HG03060 (cell line): Measurements from ENCODE around the gene ANKEF1.
A peak's percentile ranks its signal among the peaks of the same experiment; 100 is the strongest.

ENCODE experiments used
- ATAC-seq: cut with Tn5 transposase; IDR thresholded peaks from one replicate; pipeline ENCODE4 v1.9.1; 2021; ENCODE audit warnings: low read depth, moderate number of reproducible peaks; ENCODE audit not compliant: unreplicated experiment

ANKEF1 gene

GRCh38 chr20:10077886-10078285, 43.1 kb downstream of the ANKEF1 start:
- ATAC-seq: no peak

DNA sequence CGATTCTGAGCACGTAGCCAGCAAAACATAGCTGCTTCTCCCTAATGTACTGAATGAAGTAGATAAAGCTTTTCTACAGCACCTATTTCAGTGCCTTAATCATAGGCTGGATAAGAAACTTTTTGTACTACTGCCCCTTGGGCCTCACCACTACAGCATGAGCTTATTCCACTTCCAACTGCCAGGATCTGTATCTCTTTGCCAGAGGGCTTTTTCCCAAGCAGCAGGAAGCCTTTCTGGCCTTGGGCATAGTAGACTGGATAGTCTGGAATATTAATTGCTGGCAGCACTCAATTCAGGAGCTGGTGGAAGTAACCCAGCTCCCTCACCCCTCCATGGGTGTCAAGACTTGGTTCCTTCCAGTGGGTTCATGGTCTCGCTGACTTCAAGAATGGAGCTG, 43.6 kb downstream of the ANKEF1 start:
- no peak for ATAC-seq

DNA sequence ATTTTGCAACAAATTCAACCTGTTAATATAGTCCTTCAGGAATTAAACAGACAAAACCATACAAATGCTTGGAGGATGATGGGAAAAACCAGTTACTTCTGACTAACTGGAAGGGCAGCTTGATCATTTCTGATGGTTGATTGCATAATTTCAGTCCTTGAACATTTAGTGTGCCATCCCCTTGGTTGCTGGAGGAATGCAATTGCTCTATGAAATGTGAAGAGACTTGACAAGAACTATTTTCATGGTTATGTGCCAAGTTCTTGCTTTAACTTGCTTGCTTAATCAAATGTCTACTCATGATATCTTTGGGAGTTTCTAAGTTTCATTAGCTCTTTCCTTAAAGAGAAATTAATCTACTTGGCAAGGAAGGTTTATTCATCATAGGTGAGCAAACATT, 45.2 kb downstream of the ANKEF1 start:
- no peak for ATAC-seq

DNA sequence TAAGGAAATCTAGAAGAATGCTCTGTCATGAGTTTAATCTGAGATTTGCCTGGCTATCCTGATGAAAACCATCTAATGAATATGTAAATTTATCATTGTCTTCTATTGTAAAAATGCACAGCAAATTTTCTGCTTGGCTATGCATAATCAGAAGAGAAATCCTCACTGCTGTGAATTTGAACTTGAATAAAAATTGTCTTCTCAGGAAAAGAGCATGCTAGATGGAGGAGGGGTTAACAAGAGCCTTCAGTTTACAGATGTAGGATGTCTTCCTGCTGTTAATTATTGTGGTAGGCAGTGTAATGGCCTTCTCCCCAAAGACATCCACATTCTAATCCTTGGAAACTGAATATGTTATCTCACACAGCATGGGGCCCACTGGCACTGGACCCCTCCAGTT, 45.8 kb downstream of the ANKEF1 start:
- no peak for ATAC-seq

DNA sequence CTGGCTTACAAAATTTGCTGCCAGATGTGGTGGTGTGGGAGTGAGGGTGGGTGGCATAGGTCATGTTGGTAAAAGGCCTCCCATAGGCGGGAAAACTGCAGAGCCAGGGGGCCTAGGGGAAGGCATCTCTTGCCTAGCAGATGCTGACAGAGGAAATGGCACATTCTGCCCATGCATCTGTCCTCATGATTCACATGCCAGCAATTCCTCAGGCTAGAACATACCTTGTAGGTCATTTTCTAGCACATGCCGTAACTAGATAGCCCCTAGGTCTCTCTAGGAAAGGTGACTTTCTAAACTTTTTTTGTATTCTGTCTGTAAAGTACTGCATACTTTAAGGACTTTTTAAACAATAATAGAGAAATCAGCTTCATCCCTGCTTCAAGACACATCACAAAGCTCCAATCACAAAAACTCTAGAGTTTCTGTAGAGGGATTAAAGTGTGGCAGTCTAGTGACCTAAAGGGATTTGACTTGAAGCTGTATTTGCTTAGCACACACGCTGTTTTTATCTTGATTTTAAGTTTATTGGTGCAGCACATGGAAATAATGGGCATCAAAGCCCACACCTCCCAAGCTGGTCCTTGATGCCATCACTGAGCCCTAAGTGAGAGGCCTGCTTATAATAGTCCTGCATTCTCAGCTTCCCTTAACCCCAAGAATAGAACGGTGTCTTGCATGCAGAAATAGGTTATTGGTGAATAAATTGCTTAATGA, 55.2 kb downstream of the ANKEF1 start:
- no peak for ATAC-seq

- peak; percentile 65 for ATAC-seq
Measured at GRCh38 chr20:10090588-10091166, 55.9 kb downstream of the ANKEF1 start.

DNA sequence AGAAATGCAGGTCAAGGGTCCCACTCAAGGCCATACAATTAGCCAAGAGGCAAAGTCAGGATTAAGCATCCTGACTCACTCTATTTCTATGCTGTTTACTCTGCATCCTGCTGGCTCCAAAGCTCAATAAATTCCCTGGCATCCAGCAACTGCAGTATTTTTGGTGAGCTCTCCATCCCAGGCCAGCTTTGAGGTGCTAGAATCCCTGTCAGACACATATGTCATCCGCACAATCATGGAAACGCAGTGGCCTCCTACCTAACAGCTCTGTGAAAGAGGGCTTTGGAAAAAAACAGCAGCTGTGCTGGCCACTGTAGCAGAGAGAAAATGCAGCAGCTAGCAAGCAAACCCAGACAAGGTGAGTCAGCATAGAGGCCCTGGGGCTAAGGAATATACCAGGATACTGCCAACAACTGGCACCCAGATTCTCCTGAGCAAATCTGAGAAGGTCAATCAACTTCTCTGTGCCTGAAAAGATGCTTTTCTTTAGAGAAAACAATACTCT, 58.4 kb downstream of the ANKEF1 start:
- ATAC-seq: no peak

DNA sequence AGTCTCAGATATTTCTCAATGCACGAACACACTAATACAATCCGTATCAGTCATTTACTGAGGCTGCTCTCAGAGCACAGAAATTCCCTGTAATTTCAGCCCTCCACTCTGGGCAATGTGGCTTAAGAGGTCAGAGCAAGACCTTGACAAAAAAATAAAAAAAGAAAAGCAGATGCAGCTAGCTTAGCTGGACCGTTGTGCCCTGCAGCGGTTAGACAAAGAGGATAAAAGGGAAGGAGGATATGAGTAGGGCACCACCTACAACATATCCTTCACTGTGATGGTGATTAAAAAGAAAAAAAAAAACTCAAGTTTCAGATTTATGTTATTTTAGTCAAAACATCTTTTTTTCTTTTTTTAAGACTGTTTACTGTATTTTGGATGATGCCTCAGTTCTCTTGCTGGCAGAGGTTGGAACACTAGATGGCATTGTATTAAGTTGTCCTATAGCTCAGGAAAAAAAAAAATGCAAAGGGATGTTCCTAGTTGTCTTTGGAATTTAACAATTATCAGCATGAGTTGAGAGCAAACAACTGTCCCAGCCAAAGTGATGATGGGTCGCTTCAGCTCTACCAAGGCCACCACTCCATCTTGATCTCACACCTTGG, 59.9 kb downstream of the ANKEF1 start:
- ATAC-seq: no peak

- ATAC-seq: no peak
Measured at GRCh38 chr20:10096790-10097189, 62.0 kb downstream of the ANKEF1 start.

- ATAC-seq: no peak
Measured at GRCh38 chr20:10105046-10105445, 70.3 kb downstream of the ANKEF1 start.
